HepG2 (cell line): ENCODE data around the gene MYLK. TPM values are rescaled to one million over a fixed set of nuclear protein-coding genes. Genes with fewer than 3 reads are reported as not detected.

ENCODE experiments used
- CENPT ChIP-seq: sonication (generic); formaldehyde crosslinking; IDR thresholded peaks from 2 replicates; pipeline ENCODE4 v1.8.0; 2022; ENCODE audit warnings: low read depth, mild to moderate bottlenecking, moderate library complexity, missing genetic modification reagents
- CREB1 ChIP-seq, 2 experiments: fragments of 450-650 bp in 1 of 2; IDR thresholded peaks; 2 replicates each; pipeline ENCODE4 v1.6.1; 2016 to 2017; ENCODE audit warnings: control low read depth in 1 of 2, mild to moderate bottlenecking in 1 of 2, missing compliant biosample characterization in 1 of 2, missing genetic modification characterization in 1 of 2
- DMAP1 ChIP-seq: IDR thresholded peaks from 2 replicates; pipeline ENCODE4 v1.6.1; 2016
- HNF1A ChIP-seq, 2 experiments: sonication (generic) in 1 of 2; formaldehyde crosslinking in 1 of 2; IDR thresholded peaks; 2 replicates each; pipeline versions ENCODE4 v1.4.0 to v1.6.1; 2016 to 2020; ENCODE audit warnings: borderline replicate concordance in 1 of 2, low read depth in 1 of 2, mild to moderate bottlenecking in 1 of 2, missing genetic modification reagents in 1 of 2
- HNRNPK ChIP-seq: fragments of 200-400 bp; formaldehyde crosslinking; IDR thresholded peaks from 2 replicates; pipeline ENCODE4 v1.6.1; 2018; ENCODE audit warnings: low read length, low read depth, moderate library complexity, mild to moderate bottlenecking; ENCODE audit not compliant: poor library complexity, severe bottlenecking
- KLF13 ChIP-seq: sonication (generic); formaldehyde crosslinking; IDR thresholded peaks from 2 replicates; pipeline ENCODE4 v1.4.0; 2020; ENCODE audit warnings: mild to moderate bottlenecking, missing genetic modification reagents
- MAFK ChIP-seq, 2 experiments: IDR thresholded peaks in 1 of 2; conservative IDR thresholded peaks in 1 of 2; 2 replicates each; pipeline ENCODE4 v1.6.1; 2011; ENCODE audit warnings: improper control_type of control experiment in 2 of 2, low read length in 2 of 2
- MTA1 ChIP-seq: sonication (generic); formaldehyde crosslinking; IDR thresholded peaks from 2 replicates; pipeline ENCODE4 v1.4.0; 2020; ENCODE audit warnings: missing genetic modification reagents, mild to moderate bottlenecking, borderline replicate concordance
- NFKBIZ ChIP-seq: IDR thresholded peaks from 2 replicates; pipeline ENCODE4 v1.6.1; 2018; ENCODE audit warnings: missing genetic modification reagents, missing compliant biosample characterization
- PHF20 ChIP-seq: sonication (generic); formaldehyde crosslinking; IDR thresholded peaks from 2 replicates; pipeline ENCODE4 v1.5.0; 2020; ENCODE audit warnings: mild to moderate bottlenecking, missing genetic modification reagents
- REPIN1 ChIP-seq: sonication (generic); formaldehyde crosslinking; IDR thresholded peaks from 2 replicates; pipeline ENCODE4 v1.8.0; 2022; ENCODE audit warnings: missing genetic modification reagents, low read depth, mild to moderate bottlenecking, borderline replicate concordance
- ZKSCAN8 ChIP-seq: IDR thresholded peaks from 2 replicates; pipeline ENCODE4 v1.6.1; 2016; ENCODE audit warnings: borderline replicate concordance, missing genetic modification reagents, missing compliant biosample characterization
- ZNF224 ChIP-seq: sonication (generic); formaldehyde crosslinking; IDR thresholded peaks from 2 replicates; pipeline ENCODE4 v1.5.0; 2020; ENCODE audit warnings: mild to moderate bottlenecking, missing genetic modification reagents
- ZNF574 ChIP-seq: sonication (generic); formaldehyde crosslinking; IDR thresholded peaks from 2 replicates; pipeline ENCODE4 v1.4.0; 2020; ENCODE audit warnings: missing genetic modification reagents
- ZNF589 ChIP-seq: sonication (generic); formaldehyde crosslinking; conservative IDR thresholded peaks from 2 replicates; pipeline ENCODE4 v1.8.0; 2022; ENCODE audit warnings: mild to moderate bottlenecking, moderate library complexity, missing genetic modification reagents
- ZNF816 ChIP-seq: sonication (generic); formaldehyde crosslinking; IDR thresholded peaks from 2 replicates; pipeline ENCODE4 v1.8.0; 2022; ENCODE audit warnings: missing genetic modification reagents, mild to moderate bottlenecking, borderline replicate concordance
- ZSCAN25 ChIP-seq: sonication (generic); formaldehyde crosslinking; IDR thresholded peaks from 2 replicates; pipeline ENCODE4 v1.8.0; 2022; ENCODE audit warnings: mild to moderate bottlenecking, missing genetic modification reagents
- polyA plus RNA-seq, 8 experiments: library from polyadenylated mRNA; depleted of rRNA in 3 of 8; stranded (reverse) in 7 of 8; unstranded in 1 of 8; fragments of >200 nt; fragmentation: Illumina TruSeq in 4 of 8; extraction: Trizol in 4 of 8; gene quantifications; 2 replicates each; pipeline versions ENCODE4 v1.2.1 to v1.2.3, GENCODE V29; 2011 to 2016; ENCODE audit warnings: low read depth in 4 of 8, missing spikeins in 1 of 8, mixed read lengths in 1 of 8; ENCODE audit not compliant: insufficient read depth in 1 of 8
- total RNA-seq, 5 experiments: library from RNA; depleted of rRNA; stranded (reverse); fragments of >200 nt; fragmentation: Illumina TruSeq; extraction: Trizol; gene quantifications; 2 replicates each; pipeline ENCODE4 v1.2.3, GENCODE V29; 2016; ENCODE audit warnings: low read depth in 1 of 5
- TF ChIP-seq, protein P1 (sequence below): sonication (generic); formaldehyde crosslinking; IDR thresholded peaks from 2 replicates; pipeline ENCODE4 v1.9.0; 2021; ENCODE audit warnings: missing genetic modification reagents, mild to moderate bottlenecking, borderline replicate concordance
- TF ChIP-seq, protein P2 (sequence below): sonication (generic); formaldehyde crosslinking; IDR thresholded peaks from 2 replicates; pipeline ENCODE4 v1.4.0; 2020; ENCODE audit warnings: missing genetic modification reagents

Gene MYLK
- total and polyA plus RNA-seq, 2 of the 13 experiments (the other 11 are each of a cell fraction or from before 2014, with no cell fraction given) = 10.6 to 34.9 TPM

GRCh38 chr3:123807820-123808219 is 76.3 kb downstream of the MYLK start (continued):
- TF ChIP-seq HNF1A (IDR thresholded peaks at IDR 0.05; ENCODE audit: low read depth) (no peak), HNF1A (CRISPR knock-in tag; IDR thresholded peaks at IDR 0.05; ENCODE audit: borderline replicate concordance) (peak; percentile 82), PHF20 (no peak), DMAP1 (CRISPR knock-in tag) (0 out of 2 replicates have a peak, but pooled peaks have one; percentile 19), ZNF224 (CRISPR knock-in tag) (0 out of 2 replicates have a peak, but pooled peaks have one; percentile 18), MAFK (conservative IDR thresholded peaks at IDR 0.05 in 1 of 2, IDR thresholded peaks at IDR 0.05 in 1 of 2; ENCODE audit: low read length in 2 of 2) (no peak), ZNF574 (CRISPR knock-in tag) (peak; percentile 51), ZKSCAN8 (CRISPR knock-in tag) (no peak), NFKBIZ (peak; percentile 77; the same call in 1 of the 2 replicates), REPIN1 (CRISPR knock-in tag) (peak; percentile 57; the same call in 1 of the 2 replicates), ZSCAN25 (CRISPR knock-in tag) (no peak), KLF13 (CRISPR knock-in tag) (no peak), HNRNPK (no peak), ZNF816 (no peak), ZNF589 (CRISPR knock-in tag) (no peak), CENPT (CRISPR knock-in tag) (no peak), MTA1 (peak; percentile 95), CREB1 (IDR thresholded peaks at IDR 0.05) (no peak), CREB1 (CRISPR knock-in tag; IDR thresholded peaks at IDR 0.05) (peak; percentile 77; the same call in 1 of the 2 replicates)
- TF ChIP-seq, protein P1, sequence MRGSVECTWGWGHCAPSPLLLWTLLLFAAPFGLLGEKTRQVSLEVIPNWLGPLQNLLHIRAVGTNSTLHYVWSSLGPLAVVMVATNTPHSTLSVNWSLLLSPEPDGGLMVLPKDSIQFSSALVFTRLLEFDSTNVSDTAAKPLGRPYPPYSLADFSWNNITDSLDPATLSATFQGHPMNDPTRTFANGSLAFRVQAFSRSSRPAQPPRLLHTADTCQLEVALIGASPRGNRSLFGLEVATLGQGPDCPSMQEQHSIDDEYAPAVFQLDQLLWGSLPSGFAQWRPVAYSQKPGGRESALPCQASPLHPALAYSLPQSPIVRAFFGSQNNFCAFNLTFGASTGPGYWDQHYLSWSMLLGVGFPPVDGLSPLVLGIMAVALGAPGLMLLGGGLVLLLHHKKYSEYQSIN (CRISPR knock-in tag) = no peak
- TF ChIP-seq, protein P2, sequence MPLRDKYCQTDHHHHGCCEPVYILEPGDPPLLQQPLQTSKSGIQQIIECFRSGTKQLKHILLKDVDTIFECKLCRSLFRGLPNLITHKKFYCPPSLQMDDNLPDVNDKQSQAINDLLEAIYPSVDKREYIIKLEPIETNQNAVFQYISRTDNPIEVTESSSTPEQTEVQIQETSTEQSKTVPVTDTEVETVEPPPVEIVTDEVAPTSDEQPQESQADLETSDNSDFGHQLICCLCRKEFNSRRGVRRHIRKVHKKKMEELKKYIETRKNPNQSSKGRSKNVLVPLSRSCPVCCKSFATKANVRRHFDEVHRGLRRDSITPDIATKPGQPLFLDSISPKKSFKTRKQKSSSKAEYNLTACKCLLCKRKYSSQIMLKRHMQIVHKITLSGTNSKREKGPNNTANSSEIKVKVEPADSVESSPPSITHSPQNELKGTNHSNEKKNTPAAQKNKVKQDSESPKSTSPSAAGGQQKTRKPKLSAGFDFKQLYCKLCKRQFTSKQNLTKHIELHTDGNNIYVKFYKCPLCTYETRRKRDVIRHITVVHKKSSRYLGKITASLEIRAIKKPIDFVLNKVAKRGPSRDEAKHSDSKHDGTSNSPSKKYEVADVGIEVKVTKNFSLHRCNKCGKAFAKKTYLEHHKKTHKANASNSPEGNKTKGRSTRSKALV = no peak
